ENCODE results near the gene SLC7A10.

SLC7A10 gene

GRCh38 chr19:33225458-33225926, at the start of gene SLC7A10:
TSS of gene SLC7A10 (minus strand) at chr19:33225850. CDS start at chr19:33225703, 147 bp downstream.
- no peak for DNase-seq

- DNase-seq: no peak
Observed at GRCh38 chr19:33274663-33275558, 49.3 kb upstream of the SLC7A10 start.

- no peak for DNase-seq
Observed at GRCh38 chr19:33273881-33274662, 48.4 kb upstream of the SLC7A10 start.

GRCh38 chr19:33273065-33273736, 47.6 kb upstream of the SLC7A10 start:
- DNase-seq: no peak

- DNase-seq: no peak
Observed at GRCh38 chr19:33271246-33272021, 45.8 kb upstream of the SLC7A10 start.

GRCh38 chr19:33270769-33271168, 45.1 kb upstream of the SLC7A10 start:
- DNase-seq: no peak

GRCh38 chr19:33269016-33269415, 43.4 kb upstream of the SLC7A10 start:
- no peak for DNase-seq

GRCh38 chr19:33268162-33268991, 42.7 kb upstream of the SLC7A10 start:
- DNase-seq: no peak

GRCh38 chr19:33267706-33268105, 42.1 kb upstream of the SLC7A10 start:
- DNase-seq: no peak

- DNase-seq: no peak
Observed at GRCh38 chr19:33266974-33267484, 41.4 kb upstream of the SLC7A10 start.

GRCh38 chr19:33264881-33265445, 39.3 kb upstream of the SLC7A10 start:
- DNase-seq: no peak

- DNase-seq: no peak
Observed at GRCh38 chr19:33263325-33264023, 37.8 kb upstream of the SLC7A10 start.

GRCh38 chr19:33261511-33262189, 36.0 kb upstream of the SLC7A10 start:
- DNase-seq: no peak

- no peak for DNase-seq
Observed at GRCh38 chr19:33260628-33261418, 35.2 kb upstream of the SLC7A10 start.

GRCh38 chr19:33259539-33259938, 33.9 kb upstream of the SLC7A10 start:
- no peak for DNase-seq

GRCh38 chr19:33257828-33258227, 32.2 kb upstream of the SLC7A10 start:
- DNase-seq: no peak

- no peak for DNase-seq
Observed at GRCh38 chr19:33256261-33256660, 30.6 kb upstream of the SLC7A10 start.

GRCh38 chr19:33255781-33256180, 30.1 kb upstream of the SLC7A10 start:
- DNase-seq: no peak
